ENCODE results near the gene RAB11FIP3. TPM values are rescaled to one million over a fixed set of nuclear protein-coding genes. Genes with fewer than 3 reads are reported as not detected.
A peak's percentile ranks its signal among the peaks of the same experiment; 100 is the strongest.

The RAB11FIP3 gene
- total and polyA plus RNA-seq, 9 of the 15 experiments (the other 6 are each of a cell fraction or from before 2014, with no cell fraction given) = 0.46 to 13.1 (median 4.3) TPM

DNA sequence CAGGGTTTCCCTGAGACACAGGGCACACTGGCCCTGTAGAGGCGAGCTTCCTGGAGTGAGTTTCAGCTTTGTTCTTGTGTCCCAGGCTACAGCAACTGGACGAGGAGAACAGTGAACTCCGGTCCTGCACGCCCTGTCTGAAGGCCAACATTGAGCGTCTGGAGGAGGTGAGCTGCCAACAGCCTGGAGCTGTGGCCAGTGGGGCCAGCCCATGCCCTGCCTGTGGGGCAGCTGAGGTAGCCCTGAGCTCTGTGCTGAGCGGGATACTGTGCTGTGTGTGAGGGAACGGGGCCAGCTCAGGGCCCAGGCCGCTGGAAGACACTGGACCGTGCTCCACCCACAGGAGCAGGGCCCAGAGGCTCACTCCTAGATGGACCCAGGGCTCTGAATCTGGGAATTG, 93.4 kb downstream of the RAB11FIP3 start:
- ChIA-PET CTCF (ENCODE audit: low intra/inter-chr PET ratio) (no interaction called here), POLR2A (interaction anchor here (1.0 to 3.0 kb wide), 3 partner anchors 13 to 48 kb away, joined by 3 to 9 read pairs (median 4); partner anchors contain the start of gene NHLRC4)
- no TSS peak for BruUV-seq (replicated peaks)
- no peak for DNase-seq (ENCODE audit: extremely low read depth in 1 of 4, low spot score in 3 of 4)
- H4K20me1 ChIP-seq (replicated peaks; ENCODE audit: control insufficient read depth, insufficient read depth, low read length) = no peaks in the 10 kb centered on the region
- no peak overlapping the region for H3K27ac ChIP-seq (ENCODE audit: extremely low read depth, low read depth, low read length)
- peak overlapping the region in 1 of 2 experiments; percentile 48; a peak in 1 of 4 replicates for H3K9ac ChIP-seq (ENCODE audit: insufficient read depth in 1 of 2, low read depth in 2 of 2, low read length in 2 of 2)
- H3K4me1 ChIP-seq (replicated peaks in 1 of 2; ENCODE audit: control insufficient read depth in 2 of 2, insufficient read depth in 2 of 2, low read length in 2 of 2) = peaks cover 2 to 63% of the 10 kb centered on the region in 2 experiments; a peak in 3 of 5 replicates
- H2AFZ ChIP-seq (ENCODE audit: low read depth, low read length) = no peak overlapping the region
- TF ChIP-seq ARID2 (IDR thresholded peaks at IDR 0.05) = no peak
- 0 out of 2 replicates have a peak, but pooled peaks have one; percentile 23 for TF ChIP-seq POLR2G (IDR thresholded peaks at IDR 0.05; ENCODE audit: low read depth, low read length)
- no peaks in the 10 kb centered on the region for H3K79me2 ChIP-seq (ENCODE audit: control insufficient read depth, insufficient read depth, low read length)
- no peaks in the 10 kb centered on the region for H3K27me3 ChIP-seq (ENCODE audit: control insufficient read depth in 2 of 2, insufficient read depth in 2 of 2, low read length in 2 of 2)
- FAIRE-seq = no peak
- no peak overlapping the region for H3K4me3 ChIP-seq
- no peak overlapping the region for H3K4me2 ChIP-seq (ENCODE audit: insufficient read depth, low read length)
- ATAC-seq = no peak
- intact Hi-C loops (cut with micrococcal nuclease) = no loop called here
- in situ Hi-C loops (cut with MboI) = no loop called here
- H3K9me3 ChIP-seq (replicated peaks; ENCODE audit: control insufficient read depth, insufficient read depth, low read depth, low read length) = no peaks in the 10 kb centered on the region
- H3K9me1 ChIP-seq (ENCODE audit: control insufficient read depth, insufficient read depth, low read length) = no peaks in the 10 kb centered on the region
- WGBS (ENCODE audit: insufficient coverage, low coverage, missing lambda C conversion rate) = 70% methylated on average over 9 of the region's 9 CpGs
- H3K36me3 ChIP-seq (ENCODE audit: control insufficient read depth, insufficient read depth, low read length) = peaks cover 11% of the 10 kb centered on the region; the same call in 1 of the 3 replicates

DNA sequence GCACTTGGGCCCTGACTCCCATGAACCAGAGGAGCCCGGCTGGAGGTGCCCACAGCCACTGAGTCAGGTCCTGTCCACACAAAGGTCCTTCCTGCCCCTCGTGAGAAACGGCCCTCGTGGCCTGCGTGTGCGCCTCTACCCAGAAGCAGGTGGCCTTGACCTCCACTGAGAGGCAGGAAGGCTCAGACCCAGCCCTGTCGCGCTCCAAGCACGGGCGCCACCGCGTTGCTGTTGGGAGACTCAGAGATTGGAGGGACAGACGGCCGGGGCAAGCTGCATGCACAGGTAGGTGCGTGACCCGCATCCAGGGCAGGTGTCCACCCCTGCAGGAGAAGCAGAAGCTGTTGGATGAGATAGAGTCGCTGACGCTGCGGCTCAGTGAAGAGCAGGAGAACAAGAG, 94.0 kb downstream of the RAB11FIP3 start:
- intact Hi-C loops (cut with micrococcal nuclease) (no loop called here), in situ Hi-C loops (cut with MboI) (no loop called here)
- WGBS (ENCODE audit: insufficient coverage, low coverage, missing lambda C conversion rate) = 76% methylated on average over 6 of the region's 19 CpGs
- Histone ChIP-seq H4K20me1 (replicated peaks; ENCODE audit: control insufficient read depth, insufficient read depth, low read length) (no peaks in the 10 kb centered on the region), H3K4me2 (ENCODE audit: insufficient read depth, low read length) (no peak overlapping the region), H3K36me3 (ENCODE audit: control insufficient read depth, insufficient read depth, low read length) (peaks cover 11% of the 10 kb centered on the region; the same call in 1 of the 3 replicates), H2AFZ (ENCODE audit: low read depth, low read length) (no peak overlapping the region), H3K27me3 (ENCODE audit: control insufficient read depth in 2 of 2, insufficient read depth in 2 of 2, low read length in 2 of 2) (no peaks in the 10 kb centered on the region), H3K9me1 (ENCODE audit: control insufficient read depth, insufficient read depth, low read length) (no peaks in the 10 kb centered on the region), H3K79me2 (ENCODE audit: control insufficient read depth, insufficient read depth, low read length) (no peaks in the 10 kb centered on the region), H3K4me3 (no peak overlapping the region), H3K4me1 (replicated peaks in 1 of 2; ENCODE audit: control insufficient read depth in 2 of 2, insufficient read depth in 2 of 2, low read length in 2 of 2) (peaks cover 2 to 62% of the 10 kb centered on the region in 2 experiments; a peak in 3 of 5 replicates), H3K27ac (ENCODE audit: extremely low read depth, low read depth, low read length) (no peak overlapping the region), H3K9ac (ENCODE audit: insufficient read depth in 1 of 2, low read depth in 2 of 2, low read length in 2 of 2) (peak overlapping the region in 1 of 2 experiments; percentile 58; a peak in 2 of 4 replicates), H3K9me3 (replicated peaks; ENCODE audit: control insufficient read depth, insufficient read depth, low read depth, low read length) (no peaks in the 10 kb centered on the region)
- POLR2A ChIA-PET = interaction anchor here (1.0 to 3.0 kb wide), 3 partner anchors 14 to 47 kb away, joined by 3 to 9 read pairs (median 4); partner anchors contain the start of gene NHLRC4
- BruUV-seq (replicated peaks) = no TSS peak
- FAIRE-seq (no peak), DNase-seq (ENCODE audit: extremely low read depth in 1 of 4, low spot score in 3 of 4) (no peak), ATAC-seq (no peak)
- CTCF ChIA-PET (ENCODE audit: low intra/inter-chr PET ratio) = no interaction called here
- peak; percentile 56 for TF ChIP-seq POLR2G (IDR thresholded peaks at IDR 0.05; ENCODE audit: low read depth, low read length)
- TF ChIP-seq, protein P1, sequence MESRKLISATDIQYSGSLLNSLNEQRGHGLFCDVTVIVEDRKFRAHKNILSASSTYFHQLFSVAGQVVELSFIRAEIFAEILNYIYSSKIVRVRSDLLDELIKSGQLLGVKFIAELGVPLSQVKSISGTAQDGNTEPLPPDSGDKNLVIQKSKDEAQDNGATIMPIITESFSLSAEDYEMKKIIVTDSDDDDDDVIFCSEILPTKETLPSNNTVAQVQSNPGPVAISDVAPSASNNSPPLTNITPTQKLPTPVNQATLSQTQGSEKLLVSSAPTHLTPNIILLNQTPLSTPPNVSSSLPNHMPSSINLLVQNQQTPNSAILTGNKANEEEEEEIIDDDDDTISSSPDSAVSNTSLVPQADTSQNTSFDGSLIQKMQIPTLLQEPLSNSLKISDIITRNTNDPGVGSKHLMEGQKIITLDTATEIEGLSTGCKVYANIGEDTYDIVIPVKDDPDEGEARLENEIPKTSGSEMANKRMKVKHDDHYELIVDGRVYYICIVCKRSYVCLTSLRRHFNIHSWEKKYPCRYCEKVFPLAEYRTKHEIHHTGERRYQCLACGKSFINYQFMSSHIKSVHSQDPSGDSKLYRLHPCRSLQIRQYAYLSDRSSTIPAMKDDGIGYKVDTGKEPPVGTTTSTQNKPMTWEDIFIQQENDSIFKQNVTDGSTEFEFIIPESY (CRISPR knock-in tag; IDR thresholded peaks at IDR 0.05) = peak; percentile 53
- no peak for TF ChIP-seq ESRRA (IDR thresholded peaks at IDR 0.05; ENCODE audit: borderline replicate concordance, low read depth)

All from K562 (cell line).